GM23338 (cell line): Measurements from ENCODE around the gene REEP1.

Experiments
- CREB1 ChIP-seq: fragments of 250-450 bp; sonication (Bioruptor Pico); IDR thresholded peaks from 2 replicates; pipeline ENCODE4 v1.5.0; 2020; ENCODE audit warnings: low read depth, mild to moderate bottlenecking, moderate library complexity
- EZH2 ChIP-seq: fragments of 200-600 bp; sonication (generic); IDR thresholded peaks from one replicate; pipeline ENCODE4 v1.8.0; 2017; ENCODE audit warnings: antibody characterized with exemption, mild to moderate bottlenecking, low read depth; ENCODE audit not compliant: unreplicated experiment
- EZH2phosphoT487 ChIP-seq: fragments of 200-600 bp; sonication (generic); IDR thresholded peaks from one replicate; pipeline ENCODE4 v1.8.1; 2018; ENCODE audit warnings: antibody characterized with exemption; ENCODE audit not compliant: unreplicated experiment
- JUNB ChIP-seq: IDR thresholded peaks from one replicate; pipeline ENCODE4 v1.6.1; 2016; ENCODE audit warnings: antibody characterized with exemption; ENCODE audit not compliant: unreplicated experiment
- NANOG ChIP-seq: IDR thresholded peaks from 2 replicates; pipeline ENCODE4 v1.6.1; 2016; ENCODE audit warnings: antibody characterized with exemption, borderline replicate concordance
- POLR2AphosphoS5 ChIP-seq: IDR thresholded peaks from 2 replicates; pipeline ENCODE4 v1.6.1; 2016; ENCODE audit warnings: antibody characterized with exemption, low read depth
- STAT1 ChIP-seq: IDR thresholded peaks from one replicate; pipeline ENCODE4 v1.6.1; 2016; ENCODE audit warnings: antibody characterized with exemption; ENCODE audit not compliant: unreplicated experiment
- ZNF114 ChIP-seq: fragments of 250-450 bp; sonication (Bioruptor Pico); IDR thresholded peaks from 2 replicates; pipeline ENCODE4 v1.5.0; 2020; ENCODE audit warnings: mild to moderate bottlenecking, moderate library complexity
- ZNF331 ChIP-seq: fragments of 250-450 bp; sonication (Bioruptor Pico); IDR thresholded peaks from 2 replicates; pipeline ENCODE4 v1.5.0; 2020; ENCODE audit warnings: low read depth, mild to moderate bottlenecking, moderate library complexity
- TF ChIP-seq, protein P1 (sequence below), 2 experiments: fragments of 200-600 bp in 1 of 2; sonication (generic) in 1 of 2; conservative IDR thresholded peaks; 2 replicates each; pipeline versions ENCODE4 v1.5.1 to v1.6.1; 2016 to 2017; ENCODE audit warnings: antibody characterized with exemption in 2 of 2, low read depth in 2 of 2, mild to moderate bottlenecking in 2 of 2, moderate library complexity in 1 of 2
- TF ChIP-seq, protein P2 (sequence below): IDR thresholded peaks from one replicate; pipeline ENCODE4 v1.6.1; 2018; ENCODE audit warnings: antibody characterized with exemption; ENCODE audit not compliant: unreplicated experiment
- TF ChIP-seq, protein P3 (sequence below): IDR thresholded peaks from 2 replicates; pipeline ENCODE4 v1.6.1; 2016; ENCODE audit warnings: antibody characterized with exemption
- TF ChIP-seq, protein P4 (sequence below): fragments of 250-450 bp; sonication (Bioruptor Pico); IDR thresholded peaks from 2 replicates; pipeline ENCODE4 v1.5.0; 2020; ENCODE audit warnings: mild to moderate bottlenecking, moderate library complexity

DNA sequence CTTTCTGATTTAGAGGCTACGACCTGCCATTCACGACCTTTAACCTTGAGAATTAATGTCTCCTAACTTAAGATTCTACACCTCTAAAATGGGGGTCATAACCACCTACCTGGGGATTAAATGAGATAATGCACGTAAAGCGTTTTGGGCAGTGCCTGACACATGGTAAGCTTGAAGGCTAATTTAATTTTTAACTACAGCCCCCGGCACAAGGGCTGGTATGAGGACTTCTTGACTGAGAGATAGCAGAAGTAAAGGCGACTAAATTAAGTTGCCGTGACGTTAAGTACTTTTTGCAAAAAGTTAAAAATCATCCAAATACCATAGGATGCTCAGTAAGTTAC lies 137.6 kb downstream of the REEP1 start:
- no peak for TF ChIP-seq EZH2phosphoT487
- TF ChIP-seq, protein P1, sequence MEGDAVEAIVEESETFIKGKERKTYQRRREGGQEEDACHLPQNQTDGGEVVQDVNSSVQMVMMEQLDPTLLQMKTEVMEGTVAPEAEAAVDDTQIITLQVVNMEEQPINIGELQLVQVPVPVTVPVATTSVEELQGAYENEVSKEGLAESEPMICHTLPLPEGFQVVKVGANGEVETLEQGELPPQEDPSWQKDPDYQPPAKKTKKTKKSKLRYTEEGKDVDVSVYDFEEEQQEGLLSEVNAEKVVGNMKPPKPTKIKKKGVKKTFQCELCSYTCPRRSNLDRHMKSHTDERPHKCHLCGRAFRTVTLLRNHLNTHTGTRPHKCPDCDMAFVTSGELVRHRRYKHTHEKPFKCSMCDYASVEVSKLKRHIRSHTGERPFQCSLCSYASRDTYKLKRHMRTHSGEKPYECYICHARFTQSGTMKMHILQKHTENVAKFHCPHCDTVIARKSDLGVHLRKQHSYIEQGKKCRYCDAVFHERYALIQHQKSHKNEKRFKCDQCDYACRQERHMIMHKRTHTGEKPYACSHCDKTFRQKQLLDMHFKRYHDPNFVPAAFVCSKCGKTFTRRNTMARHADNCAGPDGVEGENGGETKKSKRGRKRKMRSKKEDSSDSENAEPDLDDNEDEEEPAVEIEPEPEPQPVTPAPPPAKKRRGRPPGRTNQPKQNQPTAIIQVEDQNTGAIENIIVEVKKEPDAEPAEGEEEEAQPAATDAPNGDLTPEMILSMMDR (conservative IDR thresholded peaks at IDR 0.05; ENCODE audit: low read depth in 2 of 2), result no peak
- TF ChIP-seq EZH2, result no peak
- TF ChIP-seq, protein P2, sequence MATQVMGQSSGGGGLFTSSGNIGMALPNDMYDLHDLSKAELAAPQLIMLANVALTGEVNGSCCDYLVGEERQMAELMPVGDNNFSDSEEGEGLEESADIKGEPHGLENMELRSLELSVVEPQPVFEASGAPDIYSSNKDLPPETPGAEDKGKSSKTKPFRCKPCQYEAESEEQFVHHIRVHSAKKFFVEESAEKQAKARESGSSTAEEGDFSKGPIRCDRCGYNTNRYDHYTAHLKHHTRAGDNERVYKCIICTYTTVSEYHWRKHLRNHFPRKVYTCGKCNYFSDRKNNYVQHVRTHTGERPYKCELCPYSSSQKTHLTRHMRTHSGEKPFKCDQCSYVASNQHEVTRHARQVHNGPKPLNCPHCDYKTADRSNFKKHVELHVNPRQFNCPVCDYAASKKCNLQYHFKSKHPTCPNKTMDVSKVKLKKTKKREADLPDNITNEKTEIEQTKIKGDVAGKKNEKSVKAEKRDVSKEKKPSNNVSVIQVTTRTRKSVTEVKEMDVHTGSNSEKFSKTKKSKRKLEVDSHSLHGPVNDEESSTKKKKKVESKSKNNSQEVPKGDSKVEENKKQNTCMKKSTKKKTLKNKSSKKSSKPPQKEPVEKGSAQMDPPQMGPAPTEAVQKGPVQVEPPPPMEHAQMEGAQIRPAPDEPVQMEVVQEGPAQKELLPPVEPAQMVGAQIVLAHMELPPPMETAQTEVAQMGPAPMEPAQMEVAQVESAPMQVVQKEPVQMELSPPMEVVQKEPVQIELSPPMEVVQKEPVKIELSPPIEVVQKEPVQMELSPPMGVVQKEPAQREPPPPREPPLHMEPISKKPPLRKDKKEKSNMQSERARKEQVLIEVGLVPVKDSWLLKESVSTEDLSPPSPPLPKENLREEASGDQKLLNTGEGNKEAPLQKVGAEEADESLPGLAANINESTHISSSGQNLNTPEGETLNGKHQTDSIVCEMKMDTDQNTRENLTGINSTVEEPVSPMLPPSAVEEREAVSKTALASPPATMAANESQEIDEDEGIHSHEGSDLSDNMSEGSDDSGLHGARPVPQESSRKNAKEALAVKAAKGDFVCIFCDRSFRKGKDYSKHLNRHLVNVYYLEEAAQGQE, result no peak
- no peak for TF ChIP-seq ZNF114 (CRISPR knock-in tag)
- no peak for TF ChIP-seq POLR2AphosphoS5
- no peak for TF ChIP-seq JUNB
- TF ChIP-seq CREB1 (CRISPR knock-in tag), result no peak
- TF ChIP-seq ZNF331 (CRISPR knock-in tag), result no peak
- TF ChIP-seq NANOG, result no peak
- TF ChIP-seq, protein P3, sequence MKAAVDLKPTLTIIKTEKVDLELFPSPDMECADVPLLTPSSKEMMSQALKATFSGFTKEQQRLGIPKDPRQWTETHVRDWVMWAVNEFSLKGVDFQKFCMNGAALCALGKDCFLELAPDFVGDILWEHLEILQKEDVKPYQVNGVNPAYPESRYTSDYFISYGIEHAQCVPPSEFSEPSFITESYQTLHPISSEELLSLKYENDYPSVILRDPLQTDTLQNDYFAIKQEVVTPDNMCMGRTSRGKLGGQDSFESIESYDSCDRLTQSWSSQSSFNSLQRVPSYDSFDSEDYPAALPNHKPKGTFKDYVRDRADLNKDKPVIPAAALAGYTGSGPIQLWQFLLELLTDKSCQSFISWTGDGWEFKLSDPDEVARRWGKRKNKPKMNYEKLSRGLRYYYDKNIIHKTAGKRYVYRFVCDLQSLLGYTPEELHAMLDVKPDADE, result no peak
- TF ChIP-seq STAT1, result no peak
- TF ChIP-seq, protein P4, sequence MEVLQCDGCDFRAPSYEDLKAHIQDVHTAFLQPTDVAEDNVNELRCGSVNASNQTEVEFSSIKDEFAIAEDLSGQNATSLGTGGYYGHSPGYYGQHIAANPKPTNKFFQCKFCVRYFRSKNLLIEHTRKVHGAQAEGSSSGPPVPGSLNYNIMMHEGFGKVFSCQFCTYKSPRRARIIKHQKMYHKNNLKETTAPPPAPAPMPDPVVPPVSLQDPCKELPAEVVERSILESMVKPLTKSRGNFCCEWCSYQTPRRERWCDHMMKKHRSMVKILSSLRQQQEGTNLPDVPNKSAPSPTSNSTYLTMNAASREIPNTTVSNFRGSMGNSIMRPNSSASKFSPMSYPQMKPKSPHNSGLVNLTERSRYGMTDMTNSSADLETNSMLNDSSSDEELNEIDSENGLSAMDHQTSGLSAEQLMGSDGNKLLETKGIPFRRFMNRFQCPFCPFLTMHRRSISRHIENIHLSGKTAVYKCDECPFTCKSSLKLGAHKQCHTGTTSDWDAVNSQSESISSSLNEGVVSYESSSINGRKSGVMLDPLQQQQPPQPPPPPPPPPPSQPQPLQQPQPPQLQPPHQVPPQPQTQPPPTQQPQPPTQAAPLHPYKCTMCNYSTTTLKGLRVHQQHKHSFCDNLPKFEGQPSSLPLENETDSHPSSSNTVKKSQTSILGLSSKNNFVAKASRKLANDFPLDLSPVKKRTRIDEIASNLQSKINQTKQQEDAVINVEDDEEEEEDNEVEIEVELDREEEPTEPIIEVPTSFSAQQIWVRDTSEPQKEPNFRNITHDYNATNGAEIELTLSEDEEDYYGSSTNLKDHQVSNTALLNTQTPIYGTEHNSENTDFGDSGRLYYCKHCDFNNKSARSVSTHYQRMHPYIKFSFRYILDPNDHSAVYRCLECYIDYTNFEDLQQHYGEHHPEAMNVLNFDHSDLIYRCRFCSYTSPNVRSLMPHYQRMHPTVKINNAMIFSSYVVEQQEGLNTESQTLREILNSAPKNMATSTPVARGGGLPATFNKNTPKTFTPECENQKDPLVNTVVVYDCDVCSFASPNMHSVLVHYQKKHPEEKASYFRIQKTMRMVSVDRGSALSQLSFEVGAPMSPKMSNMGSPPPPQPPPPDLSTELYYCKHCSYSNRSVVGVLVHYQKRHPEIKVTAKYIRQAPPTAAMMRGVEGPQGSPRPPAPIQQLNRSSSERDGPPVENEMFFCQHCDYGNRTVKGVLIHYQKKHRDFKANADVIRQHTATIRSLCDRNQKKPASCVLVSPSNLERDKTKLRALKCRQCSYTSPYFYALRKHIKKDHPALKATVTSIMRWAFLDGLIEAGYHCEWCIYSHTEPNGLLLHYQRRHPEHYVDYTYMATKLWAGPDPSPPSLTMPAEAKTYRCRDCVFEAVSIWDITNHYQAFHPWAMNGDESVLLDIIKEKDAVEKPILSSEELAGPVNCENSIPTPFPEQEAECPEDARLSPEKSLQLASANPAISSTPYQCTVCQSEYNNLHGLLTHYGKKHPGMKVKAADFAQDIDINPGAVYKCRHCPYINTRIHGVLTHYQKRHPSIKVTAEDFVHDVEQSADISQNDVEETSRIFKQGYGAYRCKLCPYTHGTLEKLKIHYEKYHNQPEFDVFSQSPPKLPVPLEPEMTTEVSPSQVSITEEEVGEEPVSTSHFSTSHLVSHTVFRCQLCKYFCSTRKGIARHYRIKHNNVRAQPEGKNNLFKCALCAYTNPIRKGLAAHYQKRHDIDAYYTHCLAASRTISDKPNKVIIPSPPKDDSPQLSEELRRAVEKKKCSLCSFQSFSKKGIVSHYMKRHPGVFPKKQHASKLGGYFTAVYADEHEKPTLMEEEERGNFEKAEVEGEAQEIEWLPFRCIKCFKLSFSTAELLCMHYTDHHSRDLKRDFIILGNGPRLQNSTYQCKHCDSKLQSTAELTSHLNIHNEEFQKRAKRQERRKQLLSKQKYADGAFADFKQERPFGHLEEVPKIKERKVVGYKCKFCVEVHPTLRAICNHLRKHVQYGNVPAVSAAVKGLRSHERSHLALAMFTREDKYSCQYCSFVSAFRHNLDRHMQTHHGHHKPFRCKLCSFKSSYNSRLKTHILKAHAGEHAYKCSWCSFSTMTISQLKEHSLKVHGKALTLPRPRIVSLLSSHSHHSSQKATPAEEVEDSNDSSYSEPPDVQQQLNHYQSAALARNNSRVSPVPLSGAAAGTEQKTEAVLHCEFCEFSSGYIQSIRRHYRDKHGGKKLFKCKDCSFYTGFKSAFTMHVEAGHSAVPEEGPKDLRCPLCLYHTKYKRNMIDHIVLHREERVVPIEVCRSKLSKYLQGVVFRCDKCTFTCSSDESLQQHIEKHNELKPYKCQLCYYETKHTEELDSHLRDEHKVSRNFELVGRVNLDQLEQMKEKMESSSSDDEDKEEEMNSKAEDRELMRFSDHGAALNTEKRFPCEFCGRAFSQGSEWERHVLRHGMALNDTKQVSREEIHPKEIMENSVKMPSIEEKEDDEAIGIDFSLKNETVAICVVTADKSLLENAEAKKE, result no peak
